Left lobe of liver (tissue), 2 donors: Measurements from ENCODE around the gene EIF2B5. TPM values are rescaled to one million over a fixed set of nuclear protein-coding genes. Genes with fewer than 3 reads are reported as not detected.
"Not testable (repeated sequence)": the region's sequence is repeated elsewhere in the genome, so short reads cannot be mapped to it uniquely, and the experiment has no call there.

ENCODE experiments used
- ATAC-seq: fragments of 200-7000 bp; cut with Tn5 transposase; one replicate; pipeline ENCODE4 v1.9.1; 2020; ENCODE audit warnings: mild to moderate bottlenecking, moderate library complexity
- DNase-seq: peaks from one replicate; pipeline ENCODE4 v3.0.0-alpha.2; 2020; ENCODE audit warnings: low spot score
- total RNA-seq: library from RNA; stranded (reverse); gene quantifications from one replicate; pipeline ENCODE4 v1.2.1, GENCODE V29; 2021
- donor health status: DM: no; HTN: no; CAD: no; lungs with moderate emphysema.
- donor health status: DM: no; HTN: yes; CAD: no.

EIF2B5 gene
- 19.6 TPM for total RNA-seq

DNA sequence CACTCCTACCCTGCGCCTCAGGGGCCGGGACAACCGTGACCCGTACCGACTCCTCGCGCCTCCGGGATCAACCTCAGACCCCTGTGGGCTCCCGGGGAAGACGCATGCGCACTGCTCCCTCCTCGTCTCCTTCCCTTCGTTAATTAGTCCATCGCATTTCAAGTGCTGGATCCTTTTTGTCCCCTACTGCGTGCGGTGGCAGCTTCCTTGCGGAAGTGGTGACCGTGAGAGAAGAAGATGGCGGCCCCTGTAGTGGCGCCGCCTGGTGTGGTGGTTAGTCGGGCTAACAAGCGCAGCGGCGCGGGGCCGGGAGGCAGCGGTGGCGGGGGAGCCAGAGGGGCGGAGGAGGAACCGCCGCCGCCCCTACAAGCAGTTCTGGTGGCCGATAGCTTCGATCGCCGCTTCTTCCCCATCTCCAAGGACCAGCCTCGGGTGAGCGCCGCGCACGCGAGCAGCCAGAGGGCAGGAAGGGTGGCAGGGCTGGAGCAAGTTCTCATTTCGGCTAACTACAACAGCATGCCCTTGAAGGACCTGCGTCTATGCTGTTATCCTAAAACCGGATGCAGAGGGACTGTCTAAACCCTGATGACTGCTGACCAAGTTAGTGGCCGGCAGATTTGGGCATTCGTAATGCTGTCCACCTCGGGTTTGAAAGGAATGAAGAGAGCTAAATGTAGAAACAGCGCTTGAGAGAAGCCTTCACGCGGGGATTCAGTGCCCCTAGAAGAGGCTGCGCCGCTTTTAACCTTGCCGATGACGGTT is at the start of gene EIF2B5:
TSS of gene EIF2B5 (plus strand) at position 210 of the 762 bp plus-strand sequence. CDS start at position 238, 28 bp downstream.
- ATAC-seq = peak; percentile 89
- DNase-seq = peak; percentile 96

DNA sequence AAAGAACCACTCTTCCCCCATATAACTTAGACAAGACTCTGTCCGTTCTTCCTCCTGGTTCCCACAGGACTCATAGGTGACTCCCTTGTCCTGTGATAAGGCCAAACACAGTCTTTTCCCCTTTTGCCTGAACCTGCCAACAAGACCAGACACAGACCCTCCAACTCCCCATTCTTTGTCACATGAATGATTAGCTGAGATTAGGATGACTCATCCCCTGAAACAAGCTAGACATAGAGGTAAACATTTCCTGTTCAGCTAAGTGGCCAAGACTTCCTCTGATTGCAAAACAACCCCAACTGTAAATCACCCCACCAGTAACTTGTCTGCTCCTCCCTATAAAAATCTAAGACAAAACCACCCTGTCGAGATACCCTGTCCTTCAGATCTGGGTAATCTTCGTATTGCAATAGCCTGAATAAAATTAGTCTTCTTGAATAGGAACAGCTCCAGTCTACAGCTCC is 49.7 kb upstream of the EIF2B5 start:
- DNase-seq = no peak
- ATAC-seq = no peak

DNA sequence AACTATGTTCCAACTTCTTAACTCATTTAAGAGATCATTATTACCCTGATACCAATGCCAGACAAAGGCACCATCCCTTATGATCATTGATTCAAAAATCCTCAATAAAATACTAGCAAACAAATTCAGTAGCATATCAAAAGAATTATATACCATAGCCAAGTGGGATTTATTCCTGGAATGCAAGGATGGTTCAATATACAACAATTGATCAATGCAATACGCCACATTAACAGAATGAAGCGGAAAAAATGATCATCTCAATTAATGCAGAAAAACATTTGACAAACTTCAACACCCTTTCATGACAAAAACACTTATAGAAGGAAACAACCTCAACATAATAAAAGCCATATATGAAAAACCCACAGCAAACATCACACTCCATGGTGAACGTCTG is 43.0 kb upstream of the EIF2B5 start:
- no peak for ATAC-seq

DNA sequence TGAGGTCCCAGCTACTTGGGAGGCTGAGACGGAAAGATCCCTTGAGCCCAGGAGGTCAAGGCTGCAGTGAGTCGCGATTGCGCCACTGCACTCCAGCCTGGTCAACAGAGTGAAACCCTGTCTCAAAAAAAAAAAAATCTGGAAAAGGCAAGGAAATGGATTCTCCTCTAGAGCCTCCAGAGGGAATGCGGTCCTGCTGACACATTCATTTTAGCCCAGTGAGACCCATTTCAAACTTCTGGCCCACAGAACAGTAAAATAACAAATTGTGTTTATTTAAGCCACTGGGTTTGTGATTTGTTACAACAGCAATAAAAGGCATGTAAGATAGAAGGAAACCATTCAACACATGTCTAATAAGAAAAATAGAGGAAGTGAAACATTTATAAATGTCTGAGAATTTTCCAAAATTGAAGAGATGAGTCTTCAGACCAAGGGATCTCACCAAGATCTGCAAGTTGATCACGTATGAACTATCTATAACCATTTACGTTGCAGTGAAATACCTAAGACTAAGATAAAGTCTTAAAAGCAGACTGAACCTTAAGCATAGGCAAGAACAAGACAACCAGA is 38.3 kb upstream of the EIF2B5 start, which contains the start of gene HTR3E:
TSS of gene HTR3E (plus strand) at position 254 of the 573 bp plus-strand sequence. CDS start 466 bp downstream, outside the sequence.
- no peak for DNase-seq
- ATAC-seq = no peak

More for the DNA sequence above, 43.0 kb upstream of the EIF2B5 start:
- DNase-seq = no peak

DNA sequence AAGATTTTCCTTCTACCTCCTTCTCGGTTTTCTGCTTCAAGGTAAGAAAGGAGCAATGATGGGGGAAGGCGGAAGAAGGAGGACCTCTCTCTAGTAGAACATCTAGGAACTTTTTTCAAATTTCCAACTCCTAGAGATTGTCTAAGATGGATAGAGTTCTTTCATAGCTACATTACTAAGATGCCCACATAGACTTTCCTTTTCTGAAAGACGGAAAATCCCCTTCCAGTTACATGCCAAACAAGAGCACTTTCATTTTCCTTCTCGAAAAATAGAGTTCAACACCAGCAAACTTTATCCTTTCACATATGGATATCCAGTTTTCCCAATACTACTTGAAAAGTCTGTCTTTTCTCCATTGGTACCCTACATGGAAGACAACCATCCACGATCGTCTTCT is 37.6 kb upstream of the EIF2B5 start:
- ATAC-seq (no peak), DNase-seq (no peak)

DNA sequence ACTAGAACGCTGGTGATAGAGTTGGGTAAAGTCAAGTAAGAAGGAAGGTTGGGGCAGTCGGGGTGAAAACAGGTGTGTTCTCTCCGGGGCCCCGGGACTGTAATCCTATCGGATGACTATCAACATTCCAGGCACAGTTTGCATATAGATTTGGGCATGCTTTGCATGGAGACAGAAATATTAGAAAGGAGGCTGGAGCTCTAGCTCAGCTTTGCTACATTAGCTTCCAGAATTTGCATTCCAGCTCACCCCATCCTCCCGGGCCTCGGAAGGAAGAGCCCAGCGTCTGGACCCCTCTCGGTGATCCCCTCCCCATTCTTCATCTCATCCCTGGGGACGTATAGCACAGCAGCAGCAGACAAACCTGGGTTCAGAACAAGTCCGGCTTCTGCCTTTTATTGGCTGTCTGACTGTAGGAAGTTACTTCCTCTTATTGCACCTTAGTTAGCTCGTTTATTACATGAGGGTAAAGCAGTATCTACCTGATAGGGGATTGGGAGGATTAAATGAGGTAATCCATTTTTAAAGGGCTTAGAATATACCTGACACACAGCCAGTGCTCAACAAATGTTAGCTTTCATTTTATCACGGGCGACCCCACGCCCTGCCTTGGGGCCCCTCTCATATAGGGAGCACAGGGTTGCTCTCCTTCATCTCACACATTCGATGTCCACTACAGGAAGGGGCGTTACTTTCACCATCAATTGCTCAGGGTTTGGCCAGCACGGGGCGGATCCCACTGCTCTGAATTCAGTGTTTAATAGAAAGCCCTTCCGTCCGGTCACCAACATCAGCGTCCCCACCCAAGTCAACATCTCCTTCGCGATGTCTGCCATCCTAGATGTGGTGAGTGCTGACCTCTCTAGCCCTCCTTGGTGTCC is 35.1 kb upstream of the EIF2B5 start:
- DNase-seq = no peak
- ATAC-seq = no peak

DNA sequence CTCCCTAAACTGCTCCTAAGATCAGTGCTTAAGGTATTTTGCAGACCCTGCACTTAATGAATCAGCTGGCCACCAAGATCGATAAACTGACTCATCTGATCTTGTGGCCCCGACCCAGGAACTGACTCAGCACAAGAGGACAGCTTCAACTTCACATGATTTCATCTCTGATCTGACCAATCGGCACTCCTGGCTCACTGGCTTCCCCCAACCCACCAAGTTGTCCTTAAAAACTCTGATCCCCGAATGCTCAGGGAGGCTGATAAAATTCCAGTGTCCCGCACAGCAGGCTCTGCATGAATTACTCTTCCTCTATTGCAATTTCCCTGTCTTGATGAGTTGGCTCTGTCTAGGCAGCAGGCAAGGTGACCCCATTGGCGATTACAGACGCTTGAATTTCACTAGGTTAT is 24.8 kb upstream of the EIF2B5 start:
- DNase-seq = no peak
- ATAC-seq = no peak

DNA sequence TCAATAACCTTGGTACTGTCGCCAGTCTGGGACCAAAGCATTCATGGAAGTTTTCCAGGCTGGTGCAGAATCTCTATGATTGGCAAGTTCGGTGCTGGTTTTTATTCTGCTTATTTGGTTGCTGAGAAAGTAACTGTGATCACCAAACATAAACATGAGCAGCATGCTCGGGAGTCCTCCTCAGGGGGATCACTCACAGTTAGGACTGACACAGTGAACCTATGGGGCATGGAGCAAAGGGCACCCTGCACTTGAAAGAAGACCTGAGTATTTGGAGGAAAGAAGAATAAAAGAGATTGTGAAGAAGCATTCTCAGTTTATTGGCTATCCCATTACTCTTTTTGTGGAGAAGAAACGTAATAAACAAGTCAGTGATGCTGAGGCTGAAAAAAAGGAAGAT is 19.1 kb upstream of the EIF2B5 start:
- DNase-seq = no peak
- no peak for ATAC-seq

DNA sequence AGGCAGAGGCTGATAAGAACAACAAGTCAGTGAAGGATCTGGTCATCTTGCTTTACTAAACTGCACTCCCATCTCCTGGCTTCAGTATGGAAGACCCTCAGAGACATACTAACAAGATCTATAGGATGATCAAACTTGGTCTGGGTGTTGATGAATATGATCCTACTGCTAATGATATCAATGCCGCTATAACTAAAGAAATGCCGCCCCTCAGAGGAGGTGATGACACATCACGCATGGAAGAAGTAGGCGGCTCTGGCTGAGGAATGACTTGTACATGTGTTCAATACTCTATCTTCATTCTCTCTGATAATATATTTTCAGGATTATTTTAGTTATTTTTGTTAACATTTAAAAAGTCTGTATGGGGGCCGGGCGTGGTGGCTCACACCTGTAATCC is 17.5 kb upstream of the EIF2B5 start:
- DNase-seq (no peak), ATAC-seq (no peak)

DNA sequence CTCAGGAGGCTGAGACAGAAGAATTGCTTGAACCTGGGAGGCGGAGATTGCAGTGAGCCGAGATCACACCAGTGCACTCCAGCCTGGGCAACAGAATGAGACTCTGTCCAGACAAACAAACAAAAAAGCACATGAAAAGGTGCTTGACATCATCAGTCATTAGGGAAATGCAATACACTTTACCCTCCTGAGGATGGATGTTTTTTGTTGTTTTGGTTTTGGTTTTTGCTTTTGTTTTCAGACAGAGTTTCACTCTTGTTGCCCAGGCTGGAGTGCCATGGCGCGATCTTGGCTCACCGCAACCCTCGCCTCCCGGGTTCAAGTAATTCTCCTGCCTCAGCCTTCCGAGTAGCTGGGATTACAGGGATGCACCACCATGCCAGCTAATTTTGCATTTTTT is 14.1 kb upstream of the EIF2B5 start:
- ATAC-seq, DNase-seq: not testable (repeated sequence)

DNA sequence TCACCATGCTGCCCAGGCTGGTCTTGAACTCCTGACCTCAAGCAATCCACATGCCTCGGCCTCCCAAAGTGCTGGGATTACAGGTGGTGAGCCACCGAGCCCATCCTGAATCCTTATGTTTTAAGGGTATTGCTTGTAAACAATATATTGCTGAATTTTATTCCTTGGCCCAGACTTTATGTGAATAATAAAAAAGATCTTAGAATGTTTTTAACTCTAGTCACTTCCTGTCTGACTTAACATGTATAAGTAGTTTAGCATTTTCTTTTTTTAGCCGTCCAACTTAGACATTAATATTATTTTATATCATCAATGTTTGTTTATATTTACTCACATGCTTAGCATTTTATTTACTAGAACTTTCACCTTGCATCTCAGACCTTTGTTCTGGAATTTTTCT is 9.2 kb upstream of the EIF2B5 start:
- DNase-seq (no peak), ATAC-seq (no peak)

DNA sequence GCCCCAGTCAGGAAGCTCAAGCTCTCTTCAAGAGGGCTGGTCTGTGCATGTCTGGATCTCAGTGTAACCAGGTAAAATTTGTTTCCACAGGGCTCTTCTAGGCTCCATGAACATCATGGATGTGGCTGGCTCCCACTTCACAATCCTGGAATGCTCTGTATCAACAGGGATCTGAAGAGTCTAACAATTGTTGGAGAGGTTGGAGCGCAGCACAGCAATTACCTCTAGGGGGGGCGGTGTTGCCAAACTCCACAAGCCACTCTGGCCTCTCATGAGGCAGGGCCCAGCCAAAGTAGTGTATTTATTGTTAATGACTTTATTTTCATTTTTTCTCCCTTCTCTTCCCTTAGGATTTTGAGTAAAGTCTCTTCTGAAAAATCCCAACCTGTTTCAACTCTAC is 6.1 kb upstream of the EIF2B5 start:
- ATAC-seq (peak; percentile 75), DNase-seq (peak; percentile 46)

DNA sequence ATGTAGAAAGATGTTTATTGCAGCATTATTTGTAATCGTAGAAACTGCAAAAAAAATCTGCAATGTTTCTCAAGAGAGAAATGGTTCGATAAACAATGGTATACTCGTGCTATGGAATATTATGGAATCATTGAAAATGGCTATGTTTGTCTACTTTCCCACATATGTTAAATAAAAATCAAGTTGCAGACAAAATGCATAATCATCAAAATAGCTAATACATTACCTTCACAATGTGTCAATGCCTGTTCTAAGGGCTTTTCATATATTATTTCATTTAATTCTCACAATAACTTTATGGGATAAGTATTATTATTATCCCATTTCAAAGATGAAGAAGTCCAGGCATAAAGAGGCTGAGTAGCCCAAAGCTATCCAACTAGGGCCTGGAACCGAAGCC is 2.2 kb upstream of the EIF2B5 start:
- no peak for ATAC-seq
- DNase-seq = no peak

DNA sequence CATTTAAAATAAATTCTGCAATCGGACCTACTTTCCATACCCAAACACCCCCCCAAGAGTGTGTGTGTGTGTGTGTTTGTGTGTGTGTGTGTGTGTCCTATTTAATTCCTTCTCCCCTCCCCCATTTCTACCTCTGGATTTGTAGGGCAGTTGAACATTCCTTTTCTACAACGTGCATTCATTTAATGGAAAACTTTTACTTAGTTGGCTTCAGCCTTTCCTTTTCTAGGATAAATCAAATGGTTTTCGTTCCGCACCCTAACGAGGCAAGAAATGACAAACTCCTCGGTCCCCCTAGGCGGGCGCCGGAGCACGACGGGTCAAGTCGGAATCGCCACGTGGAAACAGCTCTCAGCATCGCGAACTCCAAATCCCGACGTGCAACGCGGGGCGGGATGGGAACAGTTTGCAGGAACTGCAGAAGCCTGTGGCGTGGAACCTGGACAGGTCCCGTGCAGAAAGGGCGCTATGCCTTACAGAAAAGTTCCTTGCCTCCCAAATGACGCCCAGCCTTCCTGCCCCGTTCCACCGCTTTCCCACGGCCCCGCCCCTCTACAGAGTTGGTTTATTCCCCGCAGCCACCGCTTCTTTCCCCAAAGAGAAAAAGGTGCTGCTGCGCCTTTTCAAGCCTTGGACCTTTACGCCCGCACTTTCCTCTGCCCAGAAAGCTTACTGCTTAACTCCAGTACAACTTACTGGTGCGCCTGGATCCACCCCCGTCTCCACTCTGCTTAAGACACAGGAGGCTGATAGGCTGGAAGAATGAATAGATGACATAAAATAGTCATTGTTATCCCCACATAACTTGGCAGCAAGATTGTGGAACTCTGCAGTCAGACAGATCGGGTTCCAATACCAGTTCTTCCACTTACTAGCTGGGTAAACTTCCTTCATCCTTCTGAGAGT is 1.1 kb upstream of the EIF2B5 start:
- peak; percentile 94 for DNase-seq
- ATAC-seq = peak; percentile 85

DNA sequence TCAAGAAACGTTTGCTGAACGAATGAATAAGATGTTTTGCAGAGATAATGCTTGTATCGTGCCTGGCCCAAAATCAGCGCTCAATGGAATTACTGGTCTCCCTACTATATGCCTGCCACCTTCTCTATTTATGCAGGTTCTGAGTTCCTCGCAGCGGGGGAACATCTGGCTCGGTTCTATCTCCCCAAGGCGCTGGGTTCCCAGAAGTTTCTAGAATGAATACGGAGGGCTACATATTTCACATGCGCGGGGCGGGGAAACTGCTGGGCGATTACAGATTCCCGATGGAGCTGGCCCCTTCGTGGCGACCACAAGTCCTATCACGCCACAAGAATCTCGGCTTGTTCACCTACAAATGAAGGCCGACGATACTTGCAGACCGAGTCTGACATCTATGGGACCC is 411 bp upstream of the EIF2B5 start:
- no peak for DNase-seq
- peak; percentile 31 for ATAC-seq

DNA sequence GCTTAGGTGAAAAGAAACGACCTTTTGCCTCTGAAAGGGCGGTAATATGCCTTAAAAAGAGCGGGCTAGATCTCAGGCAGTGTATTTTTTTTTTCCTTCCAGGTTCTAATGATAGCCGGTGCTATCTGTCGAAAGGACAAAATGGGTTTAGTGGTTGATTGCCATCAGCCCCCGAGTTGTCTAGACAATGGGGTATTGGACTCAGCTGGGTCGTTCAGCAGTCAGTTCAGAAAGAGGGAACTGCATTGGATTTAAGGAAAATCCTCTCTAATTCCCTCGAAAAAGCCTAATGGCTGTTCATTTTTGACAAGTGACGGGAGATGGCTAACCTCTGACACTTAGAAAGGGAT is 728 bp downstream of the EIF2B5 start:
- ATAC-seq (no peak), DNase-seq (no peak)

DNA sequence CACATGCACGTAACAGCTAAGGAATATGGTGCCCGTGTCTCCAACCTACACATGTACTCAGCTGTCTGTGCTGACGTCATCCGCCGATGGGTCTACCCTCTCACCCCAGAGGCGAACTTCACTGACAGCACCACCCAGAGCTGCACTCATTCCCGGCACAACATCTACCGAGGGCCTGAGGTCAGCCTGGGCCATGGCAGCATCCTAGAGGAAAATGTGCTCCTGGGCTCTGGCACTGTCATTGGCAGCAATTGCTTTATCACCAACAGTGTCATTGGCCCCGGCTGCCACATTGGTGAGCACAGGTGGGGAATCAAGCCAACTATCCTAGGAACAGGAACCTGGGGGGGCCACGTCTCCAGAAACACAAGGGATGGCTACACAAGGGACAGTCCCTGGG is 5.3 kb downstream of the EIF2B5 start:
- no peak for ATAC-seq
- DNase-seq = no peak

DNA sequence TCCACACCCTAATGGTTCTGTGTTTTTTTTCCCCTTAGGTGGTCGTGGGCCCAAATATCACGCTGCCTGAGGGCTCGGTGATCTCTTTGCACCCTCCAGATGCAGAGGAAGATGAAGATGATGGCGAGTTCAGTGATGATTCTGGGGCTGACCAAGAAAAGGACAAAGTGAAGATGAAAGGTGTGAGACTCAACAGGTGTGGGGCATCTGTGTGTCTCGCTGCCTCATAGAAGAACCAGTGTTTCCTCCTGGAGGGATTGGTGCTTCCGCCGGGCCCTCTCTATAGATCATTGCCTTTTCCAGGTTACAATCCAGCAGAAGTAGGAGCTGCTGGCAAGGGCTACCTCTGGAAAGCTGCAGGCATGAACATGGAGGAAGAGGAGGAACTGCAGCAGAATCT is 7.0 kb downstream of the EIF2B5 start:
- DNase-seq (no peak), ATAC-seq (no peak)

DNA sequence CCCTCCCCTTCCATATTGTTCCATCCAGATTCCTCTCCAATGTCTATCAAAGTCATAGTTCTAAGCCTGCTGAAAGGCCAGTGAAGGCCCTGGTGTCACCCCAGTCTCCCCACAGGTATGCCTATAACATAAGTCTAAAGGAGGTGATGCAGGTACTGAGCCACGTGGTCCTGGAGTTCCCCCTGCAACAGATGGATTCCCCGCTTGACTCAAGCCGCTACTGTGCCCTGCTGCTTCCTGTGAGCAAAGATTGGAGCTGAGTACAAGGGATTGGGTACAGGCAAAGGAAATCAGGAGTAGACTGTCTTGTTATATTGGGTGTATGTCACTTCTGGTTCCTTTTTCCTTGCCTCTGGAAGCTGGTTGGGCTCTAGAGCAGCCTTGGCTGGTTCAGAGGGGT is 8.2 kb downstream of the EIF2B5 start:
- ATAC-seq (no peak), DNase-seq (no peak)

DNA sequence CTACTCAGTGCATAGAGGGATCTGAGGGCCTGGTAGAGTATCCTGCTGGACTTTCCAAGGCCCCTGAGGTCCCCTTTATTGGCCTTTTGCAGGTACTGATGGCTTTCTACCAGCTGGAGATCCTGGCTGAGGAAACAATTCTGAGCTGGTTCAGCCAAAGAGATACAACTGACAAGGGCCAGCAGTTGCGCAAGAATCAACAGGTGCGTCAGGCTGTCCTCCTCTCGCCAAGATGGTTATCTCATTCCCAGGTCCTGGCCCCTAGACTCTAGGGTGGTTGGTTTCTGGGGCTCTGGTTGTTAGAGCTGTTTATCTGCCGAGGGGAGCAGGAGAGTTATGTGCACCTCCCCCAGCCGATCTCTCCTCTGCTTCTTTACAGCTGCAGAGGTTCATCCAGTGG is 9.3 kb downstream of the EIF2B5 start:
- peak; percentile 76 for DNase-seq
- ATAC-seq = peak; percentile 90

DNA sequence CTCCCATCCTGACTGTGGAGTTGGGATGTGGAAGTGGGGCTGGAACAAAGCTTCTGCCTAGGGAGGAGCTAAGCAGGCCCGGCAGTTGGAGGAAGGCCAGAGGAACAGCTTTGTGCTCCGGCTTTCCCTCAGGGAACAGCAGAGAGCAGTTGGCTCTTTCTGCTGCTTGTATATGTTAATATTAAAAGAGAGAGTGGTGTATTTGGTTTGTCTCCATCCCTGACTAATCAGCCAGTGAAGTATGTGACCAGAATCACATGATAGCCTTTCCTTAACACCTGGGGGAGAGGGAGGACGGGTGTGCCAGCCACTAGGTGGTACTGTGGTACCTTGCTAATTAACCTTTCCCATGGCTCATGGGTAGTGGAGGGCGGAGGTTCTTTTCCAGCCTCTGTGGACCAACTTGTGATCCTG is 10.0 kb downstream of the EIF2B5 start:
- DNase-seq = no peak
- peak; percentile 76 for ATAC-seq
